Measurements from ENCODE around the gene PGR.
A peak's percentile ranks its signal among the peaks of the same experiment; 100 is the strongest.

PGR gene

GRCh38 chr11:100991541-100991940 lies 138.1 kb downstream of the PGR start:
- Histone ChIP-seq H3K4me3 (replicated peaks; ENCODE audit: low read depth, low read length) (no peak overlapping the region), H3K27me3 (replicated peaks; ENCODE audit: control insufficient read depth, insufficient read depth, low read length) (no peaks in the 10 kb centered on the region; the same call in 1 of the 2 replicates), H3K36me3 (ENCODE audit: control insufficient read depth, insufficient read depth, low read length) (no peaks in the 10 kb centered on the region)
- TF ChIP-seq CTCF (IDR thresholded peaks at IDR 0.05; ENCODE audit: insufficient read depth, low read length, poor library complexity, severe bottlenecking): no peak
- DNase-seq (ENCODE audit: extremely low read depth, insufficient read length): no peak

- TF ChIP-seq CTCF (IDR thresholded peaks at IDR 0.05; ENCODE audit: insufficient read depth, low read length, poor library complexity, severe bottlenecking): no peak
- Histone ChIP-seq H3K36me3 (ENCODE audit: control insufficient read depth, insufficient read depth, low read length) (no peaks in the 10 kb centered on the region), H3K4me3 (replicated peaks; ENCODE audit: low read depth, low read length) (no peak overlapping the region), H3K27me3 (replicated peaks; ENCODE audit: control insufficient read depth, insufficient read depth, low read length) (no peaks in the 10 kb centered on the region; the same call in 1 of the 2 replicates)
- no peak for DNase-seq (ENCODE audit: extremely low read depth, insufficient read length)
These were observed 138.7 kb downstream of the PGR start for GRCh38 chr11:100990931-100991330.

GRCh38 chr11:100984668-100985067 lies 144.9 kb downstream of the PGR start:
- Histone ChIP-seq H3K4me3 (replicated peaks; ENCODE audit: low read depth, low read length) (no peak overlapping the region), H3K36me3 (ENCODE audit: control insufficient read depth, insufficient read depth, low read length) (no peaks in the 10 kb centered on the region), H3K27me3 (replicated peaks; ENCODE audit: control insufficient read depth, insufficient read depth, low read length) (no peaks in the 10 kb centered on the region)
- TF ChIP-seq CTCF (IDR thresholded peaks at IDR 0.05; ENCODE audit: insufficient read depth, low read length, poor library complexity, severe bottlenecking): no peak
- peak; percentile 9 for DNase-seq (ENCODE audit: extremely low read depth, insufficient read length)

GRCh38 chr11:100981196-100981824 lies 148.3 kb downstream of the PGR start:
- TF ChIP-seq CTCF (IDR thresholded peaks at IDR 0.05; ENCODE audit: insufficient read depth, low read length, poor library complexity, severe bottlenecking): no peak
- Histone ChIP-seq H3K4me3 (replicated peaks; ENCODE audit: low read depth, low read length) (no peak overlapping the region), H3K27me3 (replicated peaks; ENCODE audit: control insufficient read depth, insufficient read depth, low read length) (no peaks in the 10 kb centered on the region), H3K36me3 (ENCODE audit: control insufficient read depth, insufficient read depth, low read length) (no peaks in the 10 kb centered on the region)
- DNase-seq (ENCODE audit: extremely low read depth, insufficient read length): no peak

GRCh38 chr11:100980156-100980555 lies 149.5 kb downstream of the PGR start:
- Histone ChIP-seq H3K4me3 (replicated peaks; ENCODE audit: low read depth, low read length) (no peak overlapping the region), H3K27me3 (replicated peaks; ENCODE audit: control insufficient read depth, insufficient read depth, low read length) (no peaks in the 10 kb centered on the region), H3K36me3 (ENCODE audit: control insufficient read depth, insufficient read depth, low read length) (peaks cover 1% of the 10 kb centered on the region; the same call in 1 of the 2 replicates)
- DNase-seq (ENCODE audit: extremely low read depth, insufficient read length): no peak
- TF ChIP-seq CTCF (IDR thresholded peaks at IDR 0.05; ENCODE audit: insufficient read depth, low read length, poor library complexity, severe bottlenecking): peak; percentile 28
